Right renal pelvis (tissue), 4 donors: ENCODE measurements around the gene TRIM9. TPM values are rescaled to one million over a fixed set of nuclear protein-coding genes. Genes with fewer than 3 reads are reported as not detected.
"Not testable (repeated sequence)": the region's sequence is repeated elsewhere in the genome, so short reads cannot be mapped to it uniquely, and the experiment has no call there.

ENCODE experiments used
- DNase-seq, 4 donors: peaks; one replicate each; pipeline ENCODE4 v3.0.0-alpha.2; 2013; ENCODE audit warnings: low read depth in 4 of 4, low spot score in 3 of 4, missing footprints in 1 of 4
- polyA plus RNA-seq, 4 donors: library from polyadenylated mRNA; unstranded; fragments of 120-200 nt; gene quantifications; one replicate each; pipeline ENCODE4 v1.2.1, GENCODE V29; 2013; ENCODE audit not compliant: insufficient read length in 4 of 4

TRIM9 gene
- polyA plus RNA-seq, 4 donors: 1.2 to 2.6 (median 2.3) TPM

GRCh38 chr14:50967790-50968189 is 127.1 kb downstream of the TRIM9 start:
- no peak for DNase-seq

- no peak for DNase-seq
Observed at GRCh38 chr14:50967103-50967502, 127.8 kb downstream of the TRIM9 start.

GRCh38 chr14:50964683-50965390 is 130.1 kb downstream of the TRIM9 start:
- DNase-seq: peak; percentile 78 to 94 (median 91)

DNA sequence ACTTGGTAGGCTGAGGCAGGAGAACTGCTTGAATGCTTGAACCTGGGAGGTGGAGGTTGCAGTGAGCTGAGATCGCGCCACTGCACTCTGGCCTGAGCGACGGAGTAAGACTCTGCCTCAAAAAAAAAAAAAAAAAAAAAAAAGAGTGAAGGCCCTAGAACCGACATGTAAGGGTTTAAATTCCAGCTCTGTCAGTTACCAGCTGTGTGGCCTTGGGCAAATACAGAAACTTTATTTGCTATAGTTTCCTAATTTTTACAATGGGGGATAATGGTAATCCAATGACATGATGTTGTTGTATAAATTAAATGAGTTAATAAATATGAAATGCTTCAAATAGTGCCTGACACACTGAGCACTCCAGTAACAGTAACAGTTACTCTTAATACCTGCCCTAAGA is 131.0 kb downstream of the TRIM9 start:
- no peak for DNase-seq

GRCh38 chr14:50961605-50962221 is 133.2 kb downstream of the TRIM9 start:
- peak in 3 of 4 donors; percentile 76 to 85 (median 80) for DNase-seq

DNA sequence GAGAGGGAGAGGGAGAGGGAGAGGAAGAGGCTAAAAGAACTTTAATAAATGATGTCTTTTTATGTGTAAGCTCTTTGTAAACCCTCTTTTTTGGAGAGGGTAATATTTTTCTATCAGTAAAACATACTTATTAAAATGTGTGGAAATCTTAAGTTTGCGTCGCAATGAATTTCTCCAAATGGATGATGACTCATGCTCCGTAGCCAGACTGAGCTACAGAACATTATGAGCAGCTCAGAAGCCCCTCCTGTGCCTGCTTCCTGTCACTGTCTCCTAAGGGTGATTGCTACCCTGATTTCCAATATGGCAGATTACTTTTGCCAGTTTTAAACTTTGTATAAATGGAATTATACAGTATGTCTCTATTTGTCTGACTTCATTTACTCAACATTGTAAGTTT is 137.6 kb downstream of the TRIM9 start:
- no peak for DNase-seq

GRCh38 chr14:50956421-50956820 is 138.5 kb downstream of the TRIM9 start:
- not testable (repeated sequence) for DNase-seq

DNA sequence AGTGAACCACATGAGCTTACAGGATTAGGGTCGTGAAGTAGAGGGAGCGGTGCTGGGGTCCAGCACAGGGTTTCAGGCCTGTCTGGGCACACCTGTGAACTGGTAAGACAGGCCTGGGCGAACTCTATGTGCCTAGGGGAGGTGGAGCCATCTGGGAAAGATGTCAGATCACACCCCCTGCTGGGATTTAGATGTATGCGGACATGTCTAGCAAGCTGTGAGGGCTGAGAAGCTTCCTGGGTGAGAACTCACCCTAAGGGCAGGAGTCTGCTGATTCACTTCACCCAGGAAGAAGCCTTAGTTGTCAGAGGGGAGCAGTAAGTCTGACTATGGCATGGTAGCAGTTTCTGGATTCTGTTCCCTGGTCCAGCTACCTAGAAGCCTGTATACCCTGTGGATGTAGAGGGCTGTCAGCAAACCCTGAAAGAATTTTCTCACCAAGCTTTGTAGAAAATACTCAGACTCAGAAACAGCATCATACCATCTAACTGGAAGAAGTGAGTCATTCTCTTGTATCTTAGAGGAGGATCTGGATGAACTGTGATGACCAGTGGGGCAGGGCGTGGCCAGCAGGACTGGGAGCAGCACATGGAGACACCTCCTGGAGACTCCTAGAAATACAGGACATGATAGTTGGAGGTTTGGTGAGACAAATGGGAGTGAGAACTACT is 139.4 kb downstream of the TRIM9 start:
- DNase-seq: no peak

DNA sequence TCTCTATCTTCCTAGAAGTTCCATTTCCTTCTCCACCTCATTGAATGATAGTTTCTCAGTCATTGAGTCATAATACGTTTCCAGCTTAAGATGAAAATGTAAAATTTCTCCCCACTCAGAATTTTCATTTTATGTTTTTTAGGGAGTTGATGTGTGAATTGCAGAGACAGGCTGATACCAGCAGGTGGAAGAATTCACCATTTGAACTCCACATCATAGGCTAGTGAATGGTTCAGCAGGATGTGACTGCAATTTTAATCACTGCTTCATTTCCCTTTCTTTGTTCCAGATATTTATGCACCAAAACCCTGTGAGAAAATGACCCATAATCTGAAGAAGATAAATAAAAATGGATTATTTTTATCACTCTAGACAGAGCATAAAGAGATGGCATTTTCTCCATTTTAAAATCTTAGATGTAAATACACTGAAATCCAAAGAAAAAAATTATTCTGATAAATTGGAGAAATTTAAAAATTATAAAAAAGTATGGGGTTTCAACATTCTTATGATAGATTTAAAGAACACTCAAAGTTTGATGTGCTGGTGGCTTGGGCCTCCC is 140.0 kb downstream of the TRIM9 start:
- no peak for DNase-seq

GRCh38 chr14:50953502-50953901 is 141.4 kb downstream of the TRIM9 start:
- no peak for DNase-seq

DNA sequence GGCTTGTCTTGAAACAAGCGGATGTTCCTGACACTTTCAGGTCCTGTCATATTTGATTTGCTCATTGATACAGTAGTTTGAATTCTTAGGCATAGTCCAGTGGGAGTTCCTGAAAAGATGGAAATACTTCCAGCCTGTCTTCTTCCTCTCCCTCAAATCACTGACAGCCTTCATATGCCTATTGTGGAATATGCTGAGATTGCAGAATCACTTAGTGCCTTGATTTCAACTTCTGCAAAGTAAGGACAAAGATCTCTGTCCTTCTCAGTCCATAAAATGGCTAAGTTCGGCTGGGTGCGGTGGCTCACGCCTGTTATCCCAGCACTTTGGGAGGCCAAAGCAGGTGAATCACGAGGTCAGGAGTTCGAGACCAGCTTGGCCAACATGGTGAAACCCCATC is 143.9 kb downstream of the TRIM9 start:
- DNase-seq: no peak

DNA sequence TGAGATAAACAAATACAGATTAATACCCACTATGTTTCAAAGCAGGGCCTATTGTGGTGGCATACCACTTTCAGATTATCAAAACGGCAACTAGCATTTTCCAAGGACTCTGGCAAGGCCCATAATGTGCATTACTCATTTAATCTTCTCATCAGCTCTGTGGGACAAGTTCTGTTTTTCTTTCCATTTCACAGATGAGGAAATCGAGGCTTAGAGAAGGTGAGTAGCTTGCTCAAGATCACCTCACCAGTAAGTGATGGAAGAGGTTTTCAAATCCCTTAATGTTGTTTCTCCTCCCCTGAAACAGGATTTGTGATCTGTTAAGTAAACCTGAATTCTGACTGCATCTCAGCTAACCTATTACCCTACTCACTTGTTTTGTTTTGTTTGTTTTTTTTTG is 146.7 kb downstream of the TRIM9 start:
- DNase-seq: no peak

DNA sequence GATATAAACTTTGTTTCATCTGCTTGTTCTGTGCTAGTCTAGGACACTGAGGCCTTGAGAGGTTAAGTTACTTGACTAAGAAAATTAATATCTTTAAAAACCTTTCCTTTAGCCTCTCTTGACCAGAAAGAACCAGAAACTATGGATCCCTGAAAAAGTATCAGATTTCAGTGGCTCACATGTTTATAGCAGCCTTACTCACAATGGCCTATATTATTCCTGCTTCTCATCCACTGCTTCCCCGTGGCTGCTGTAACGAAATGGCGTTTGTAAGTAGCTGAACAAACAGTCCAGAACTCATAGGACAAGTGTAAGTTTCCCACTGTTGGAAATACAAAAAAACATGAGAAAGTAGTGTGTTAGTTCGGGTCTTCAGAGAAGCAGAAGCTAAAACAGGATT is 147.5 kb downstream of the TRIM9 start:
- DNase-seq: no peak

- DNase-seq: no peak
Observed at GRCh38 chr14:50946234-50946935, 148.5 kb downstream of the TRIM9 start.

DNA sequence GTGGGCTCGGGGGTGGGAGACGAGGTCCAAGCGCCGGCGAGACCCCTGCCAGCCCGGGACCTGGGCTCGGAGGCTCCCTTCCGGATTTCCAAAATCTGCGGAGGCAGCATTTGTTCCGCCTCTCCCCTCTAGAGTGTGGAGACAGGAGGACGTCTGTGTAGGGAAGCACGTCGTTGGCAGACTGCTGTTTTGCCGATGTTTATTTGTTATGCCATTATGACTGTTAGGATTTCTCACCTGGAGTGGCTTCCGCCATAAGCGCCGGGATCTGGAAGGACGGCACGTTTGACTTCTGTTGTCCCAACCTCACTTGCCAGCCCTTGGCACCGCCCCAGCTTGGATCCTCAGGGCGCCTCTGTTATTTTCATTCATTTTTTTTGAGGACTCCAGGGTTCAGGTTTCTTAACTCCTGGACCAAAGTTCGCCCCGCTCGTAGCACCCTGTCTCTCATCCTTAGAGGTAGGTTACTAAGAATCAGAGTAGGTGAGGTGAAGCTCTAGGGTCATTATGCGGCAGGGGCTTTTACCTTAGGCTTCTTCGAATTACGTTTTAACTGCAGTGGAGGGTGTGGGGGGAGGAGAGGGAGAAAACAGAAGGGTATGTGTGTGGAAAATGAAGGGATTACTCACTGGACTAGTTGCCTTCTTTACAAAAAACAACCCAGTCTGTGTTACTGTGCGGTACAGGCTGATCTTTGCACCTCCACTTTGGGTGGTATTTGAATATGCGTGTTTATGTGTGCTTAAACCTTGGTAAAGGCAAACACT is 150.1 kb downstream of the TRIM9 start:
- DNase-seq: no peak

DNA sequence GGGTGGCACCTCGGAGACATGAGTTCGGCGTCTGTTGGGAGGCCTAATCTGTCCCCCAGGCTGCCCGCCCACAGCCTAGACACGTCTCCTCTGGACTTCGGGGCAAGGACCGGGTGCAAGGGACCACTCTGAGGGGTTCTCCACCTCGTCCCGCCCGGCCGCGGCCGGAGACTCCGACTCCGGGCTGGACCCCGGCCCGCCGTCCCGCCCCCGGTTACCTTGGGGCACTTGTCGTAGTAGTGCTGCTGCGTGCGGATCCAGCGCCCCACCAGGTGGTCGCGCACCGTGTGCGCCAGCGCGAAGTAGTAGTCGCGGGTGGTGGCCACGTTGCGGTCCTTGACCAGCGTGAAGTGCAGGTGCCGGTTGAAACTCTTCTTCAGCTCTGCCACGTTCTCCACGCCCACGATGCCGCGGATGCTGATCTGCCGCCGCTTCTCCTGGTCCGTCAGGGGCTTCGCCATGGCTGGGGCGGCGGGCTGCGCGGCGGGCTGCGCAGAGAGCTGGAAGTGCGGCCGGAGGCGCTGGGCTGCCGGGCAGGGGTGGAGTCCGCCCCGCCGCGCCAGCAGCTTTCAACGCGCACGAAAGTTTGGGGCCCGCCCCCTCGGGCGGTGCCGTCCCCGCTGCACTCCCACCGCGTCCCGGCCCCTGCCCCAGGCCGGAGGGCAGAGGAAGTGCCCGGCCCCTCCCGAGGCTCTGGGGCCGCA is 150.8 kb downstream of the TRIM9 start, which contains the start of gene PYGL:
Gene PYGL, minus strand, starts transcription at position 541 of the 704 bp plus-strand sequence. Its CDS starts 80 bp downstream, at position 461.
- no peak for DNase-seq

GRCh38 chr14:50943261-50943942 is 151.5 kb downstream of the TRIM9 start:
- DNase-seq: no peak

- not testable (repeated sequence) for DNase-seq
Observed at GRCh38 chr14:50941638-50942037, 153.3 kb downstream of the TRIM9 start.

- no peak for DNase-seq
Observed at GRCh38 chr14:50941151-50941550, 153.8 kb downstream of the TRIM9 start.
